Adrenal gland (tissue), 12 donors: Measurements from ENCODE around the gene GPR146. TPM values are rescaled to one million over a fixed set of nuclear protein-coding genes. Genes with fewer than 3 reads are reported as not detected.

Experiments used
- DNase-seq, 7 donors: peaks; one replicate each; pipeline ENCODE4 v3.0.0-alpha.2; 2019 to 2020
- H3K27ac ChIP-seq, 5 donors: fragments of 200-600 bp; sonication (generic) in 4 of 5; 1 replicate in 3 of 5; 2 replicates in 2 of 5; pipeline versions ENCODE4 v1.5.1 to v1.8.0; 2016 to 2020; ENCODE audit warnings: mild to moderate bottlenecking in 1 of 5
- H3K27me3 ChIP-seq: fragments of 200-600 bp; 2 replicates; pipeline ENCODE4 v1.8.0; 2021
- H3K36me3 ChIP-seq, 2 donors: fragments of 200-600 bp; replicated peaks in 1 of 2; 1 replicate in 1 of 2; 2 replicates in 1 of 2; pipeline versions ENCODE4 v1.5.1 to v1.8.0; 2018 to 2022
- H3K4me1 ChIP-seq, 2 donors: fragments of 200-600 bp; replicated peaks in 1 of 2; 1 replicate in 1 of 2; 2 replicates in 1 of 2; pipeline versions ENCODE4 v1.5.1 to v1.8.0; 2018 to 2021
- H3K4me3 ChIP-seq, 4 donors: fragments of 200-600 bp; sonication (generic) in 3 of 4; one replicate each; pipeline ENCODE4 v1.5.1; 2016 to 2018
- H3K9me3 ChIP-seq, 3 donors: fragments of 200-600 bp; sonication (generic) in 1 of 3; replicated peaks in 1 of 3; 1 replicate in 2 of 3; 2 replicates in 1 of 3; pipeline versions ENCODE4 v1.5.1 to v1.8.0; 2016 to 2021
- POLR2A ChIP-seq, 2 donors: fragments of 450-650 bp; IDR thresholded peaks; one replicate each; pipeline ENCODE4 v1.6.1; 2017; ENCODE audit warnings: antibody characterized with exemption in 2 of 2, mild to moderate bottlenecking in 2 of 2, moderate library complexity in 1 of 2
- WGBS, 4 donors: extraction: QIAGEN DNeasy Blood & Tissue Kit in 2 of 4; methylation state at CpG; one replicate each; pipeline versions ENCODE4 v1.1.5 to v1.1.7; 2013 to 2017; 5-methylcytosine and 5-hydroxymethylcytosine counted together
- intact Hi-C, 2 donors: fragments of 100-400 bp; cut with DNase I; formaldehyde crosslinking; loops; one replicate each; pipeline versions ENCODE4 v1.14.1 to v1.15.0; 2022 to 2023
- polyA plus RNA-seq, 3 donors: library from polyadenylated mRNA; stranded (reverse); fragments of 200-250 nt in 2 of 3; fragments of 350-450 nt in 1 of 3; fragmentation: Illumina TruSeq in 1 of 3; extraction: RNeasy Lipid Tissue Mini Kit (QIAGEN cat#74804) in 1 of 3; gene quantifications; one replicate each; pipeline ENCODE4 v1.2.3, GENCODE V29; 2013 to 2014
- total RNA-seq, 9 donors: library from RNA; depleted of rRNA in 4 of 9; stranded (reverse); fragments of >200 nt in 4 of 9; fragments of 120-200 nt in 1 of 9; fragmentation: NEBNext Ultra II Directional in 1 of 9; extraction: Animal tissue kit (Norgen Biotek cat#: 25700) in 1 of 9; gene quantifications; one replicate each; pipeline versions ENCODE4 v1.1.0 to v1.2.4, GENCODE V29; 2013 to 2023
- TF ChIP-seq, protein P1 (sequence below), 6 experiments: fragments of 450-650 bp in 4 of 6; fragments of 200-600 bp in 2 of 6; sonication (generic) in 1 of 6; IDR thresholded peaks; 1 replicate in 5 of 6; 2 replicates in 1 of 6; pipeline versions ENCODE4 v1.5.1 to v1.8.0; 2016 to 2021; ENCODE audit warnings: antibody characterized with exemption in 6 of 6, mild to moderate bottlenecking in 2 of 6, moderate library complexity in 1 of 6
- donor health status: healthy with polysubstance abuse.
- donor health status: Bipolar disorder and iron deficiency.
- donor health status: DM: yes; HTN: yes; CAD: no.
- donor health status: DM: no; HTN: no; CAD: no.
- donor health status: DM: no; HTN: no; CAD: no.
- donor health status: DM: yes; HTN: yes; CAD: no.

GPR146 gene
- total and polyA plus RNA-seq, 12 donors, result 0.90 to 17.3 (median 8.7) TPM

DNA sequence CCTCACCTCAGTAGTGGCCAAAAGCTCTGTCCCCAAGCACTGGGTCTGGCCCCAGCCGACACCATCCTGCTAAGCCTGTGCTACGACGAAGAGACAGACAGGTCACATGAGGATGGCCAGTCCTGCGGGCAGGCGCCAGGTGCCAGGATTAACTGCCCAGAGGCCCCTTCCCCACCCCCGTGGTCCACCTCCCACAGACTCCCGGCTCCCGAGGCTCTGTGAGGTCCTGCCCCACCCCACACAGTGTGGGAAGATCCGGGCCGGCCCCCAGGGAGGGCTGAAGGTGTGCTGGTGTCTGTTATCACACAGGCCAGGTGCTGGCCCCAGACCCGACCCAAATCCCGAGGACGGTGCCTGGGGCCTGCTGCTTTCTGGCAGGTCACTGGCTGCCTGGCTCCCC lies 34.1 kb upstream of the GPR146 start:
- Histone ChIP-seq H3K9me3 (no peaks in the 10 kb centered on the region), H3K27ac (no peak overlapping the region), H3K36me3 (peaks cover 0 to 7% of the 10 kb centered on the region in 2 donors), H3K4me3 (no peak overlapping the region), H3K4me1 (no peaks in the 10 kb centered on the region), H3K27me3 (no peaks in the 10 kb centered on the region)
- DNase-seq, result no peak
- 60 to 87% (median 83%) methylated on average over 1 to 13 of the region's 13 CpGs for WGBS, 4 donors
- intact Hi-C loops, result no loop called here
- TF ChIP-seq, protein P1, sequence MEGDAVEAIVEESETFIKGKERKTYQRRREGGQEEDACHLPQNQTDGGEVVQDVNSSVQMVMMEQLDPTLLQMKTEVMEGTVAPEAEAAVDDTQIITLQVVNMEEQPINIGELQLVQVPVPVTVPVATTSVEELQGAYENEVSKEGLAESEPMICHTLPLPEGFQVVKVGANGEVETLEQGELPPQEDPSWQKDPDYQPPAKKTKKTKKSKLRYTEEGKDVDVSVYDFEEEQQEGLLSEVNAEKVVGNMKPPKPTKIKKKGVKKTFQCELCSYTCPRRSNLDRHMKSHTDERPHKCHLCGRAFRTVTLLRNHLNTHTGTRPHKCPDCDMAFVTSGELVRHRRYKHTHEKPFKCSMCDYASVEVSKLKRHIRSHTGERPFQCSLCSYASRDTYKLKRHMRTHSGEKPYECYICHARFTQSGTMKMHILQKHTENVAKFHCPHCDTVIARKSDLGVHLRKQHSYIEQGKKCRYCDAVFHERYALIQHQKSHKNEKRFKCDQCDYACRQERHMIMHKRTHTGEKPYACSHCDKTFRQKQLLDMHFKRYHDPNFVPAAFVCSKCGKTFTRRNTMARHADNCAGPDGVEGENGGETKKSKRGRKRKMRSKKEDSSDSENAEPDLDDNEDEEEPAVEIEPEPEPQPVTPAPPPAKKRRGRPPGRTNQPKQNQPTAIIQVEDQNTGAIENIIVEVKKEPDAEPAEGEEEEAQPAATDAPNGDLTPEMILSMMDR (IDR thresholded peaks at IDR 0.05), result no peak
- no peak for TF ChIP-seq POLR2A (IDR thresholded peaks at IDR 0.05)

DNA sequence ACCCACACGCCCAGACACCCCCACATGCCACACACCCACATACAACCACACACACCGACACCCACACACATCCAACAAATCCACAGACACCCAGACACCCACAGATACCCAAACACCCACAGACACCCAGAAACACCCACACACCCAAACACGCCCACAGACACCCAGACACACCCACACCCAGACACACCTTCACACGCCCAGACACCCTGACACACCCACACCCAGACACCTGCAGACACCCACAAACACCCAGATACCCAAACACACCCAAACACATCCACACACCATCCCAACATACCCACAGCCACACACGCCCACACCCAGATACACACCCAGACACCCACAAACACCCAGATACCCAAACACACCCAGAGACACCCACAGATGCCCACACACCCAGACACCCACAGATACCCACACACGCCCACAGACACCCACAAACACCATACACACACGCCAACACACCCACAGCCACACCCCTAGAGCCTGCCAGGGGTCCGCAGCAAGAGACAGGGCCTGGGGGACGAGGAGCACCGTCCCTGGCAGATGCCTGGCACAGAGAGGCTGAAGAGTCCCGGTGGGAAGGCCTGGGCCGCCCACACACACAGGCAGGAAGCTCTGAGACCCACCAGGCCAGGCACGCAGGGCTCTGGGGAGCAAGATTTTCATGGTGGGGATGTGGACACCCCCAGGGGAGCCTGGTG lies 32.9 kb upstream of the GPR146 start:
- 81 to 94% (median 86%) methylated on average over 6 to 13 of the region's 13 CpGs for WGBS, 4 donors
- no peaks in the 10 kb centered on the region for H3K4me1 ChIP-seq
- H3K27me3 ChIP-seq, result no peaks in the 10 kb centered on the region
- peaks cover 0 to 7% of the 10 kb centered on the region in 2 donors for H3K36me3 ChIP-seq
- no peaks in the 10 kb centered on the region for H3K9me3 ChIP-seq
- no peak overlapping the region for H3K4me3 ChIP-seq
- no peak for DNase-seq
- intact Hi-C loops, result no loop called here
- H3K27ac ChIP-seq, result no peak overlapping the region
- TF ChIP-seq POLR2A (IDR thresholded peaks at IDR 0.05), result no peak
- TF ChIP-seq, protein P1 (IDR thresholded peaks at IDR 0.05), result no peak

DNA sequence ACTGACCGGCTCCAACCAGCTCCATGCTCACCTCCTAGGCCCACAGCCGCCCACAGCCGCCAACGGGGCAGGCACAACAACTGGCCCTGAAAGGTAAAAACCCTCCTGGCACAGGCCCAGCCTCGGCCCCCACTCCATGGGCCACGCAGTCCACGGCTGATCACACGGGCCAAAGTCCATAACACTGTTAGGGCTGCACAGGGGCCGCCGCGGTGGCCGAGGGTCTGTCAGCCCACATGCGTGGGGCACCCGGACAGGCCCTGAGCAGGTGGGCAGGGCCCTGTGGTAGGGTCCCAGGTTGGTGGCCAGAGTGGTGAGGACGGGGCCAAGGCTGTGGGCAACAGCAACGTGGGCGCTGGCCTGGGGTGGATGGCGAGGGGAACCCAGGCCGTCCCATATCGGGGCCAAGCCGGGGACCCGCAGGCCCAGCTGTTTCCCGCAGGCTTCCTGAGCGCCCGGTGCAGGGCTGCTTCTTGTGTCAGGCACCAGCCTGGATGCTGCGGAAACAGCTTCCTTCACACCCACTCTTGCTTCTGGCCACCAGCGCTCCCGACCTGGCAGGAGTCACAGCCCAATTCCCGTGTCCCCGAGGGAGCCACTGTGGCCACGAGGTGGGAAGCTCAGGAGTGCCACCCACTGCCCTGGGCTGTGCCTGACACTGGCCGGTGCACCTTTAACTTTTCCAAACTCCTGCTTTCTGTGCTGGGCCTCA lies 32.2 kb upstream of the GPR146 start:
- Histone ChIP-seq H3K4me1 (no peaks in the 10 kb centered on the region), H3K27ac (no peak overlapping the region), H3K4me3 (no peak overlapping the region), H3K36me3 (peaks cover 0 to 7% of the 10 kb centered on the region in 2 donors), H3K9me3 (no peaks in the 10 kb centered on the region), H3K27me3 (no peaks in the 10 kb centered on the region)
- intact Hi-C loops, result no loop called here
- no peak for DNase-seq
- 78 to 81% (median 79%) methylated on average over 11 to 32 of the region's 32 CpGs; no CpG with 5 or more reads in 1 of the 4 donors for WGBS, 4 donors
- TF ChIP-seq, protein P1 (IDR thresholded peaks at IDR 0.05), result no peak
- no peak for TF ChIP-seq POLR2A (IDR thresholded peaks at IDR 0.05)

DNA sequence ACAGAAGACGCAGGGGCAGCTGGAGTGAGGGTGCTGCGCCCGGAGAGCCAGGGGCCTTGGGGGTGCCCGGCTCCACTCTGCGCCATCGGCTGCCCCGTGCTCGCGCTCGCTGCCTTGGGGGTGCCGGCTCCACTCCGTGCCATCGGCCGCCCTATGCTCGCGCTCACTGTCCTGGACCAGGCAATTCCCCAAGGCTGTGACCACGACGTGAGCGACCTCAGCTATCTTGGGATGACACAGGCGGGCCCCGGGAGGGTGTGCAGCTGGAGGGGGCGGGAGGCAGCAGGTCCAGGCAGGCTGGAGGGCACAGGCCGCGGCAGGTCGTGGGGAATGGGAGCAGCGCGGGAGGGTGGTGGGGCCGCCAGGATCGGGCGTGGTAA lies 31.6 kb upstream of the GPR146 start:
- TF ChIP-seq POLR2A (IDR thresholded peaks at IDR 0.05), result no peak
- TF ChIP-seq, protein P1 (IDR thresholded peaks at IDR 0.05), result no peak
- intact Hi-C loops, result no loop called here
- no peaks in the 10 kb centered on the region for H3K4me1 ChIP-seq
- no peaks in the 10 kb centered on the region for H3K27me3 ChIP-seq
- H3K9me3 ChIP-seq, result no peaks in the 10 kb centered on the region
- WGBS, 4 donors, result 90 to 96% (median 93%) methylated on average over 13 to 30 of the region's 30 CpGs
- H3K36me3 ChIP-seq, result peaks cover 0 to 7% of the 10 kb centered on the region in 2 donors
- H3K4me3 ChIP-seq, result no peak overlapping the region
- no peak for DNase-seq
- H3K27ac ChIP-seq, result no peak overlapping the region
